ENCODE results near the gene AQP6.

- TF ChIP-seq CTCF (IDR thresholded peaks at IDR 0.05) (no peak), POLR2A (IDR thresholded peaks at IDR 0.05) (no peak)
These were observed 9.6 kb upstream of the AQP6 start for GRCh38 chr12:49962861-49963765.
